GM11168 (cell line): ENCODE measurements around the gene PGLYRP1.

Experiments
- in situ Hi-C: fragments of 300-500 bp; cut with MboI; formaldehyde crosslinking; loops from one replicate; pipeline ENCODE4 v1.12.0; 2022; ENCODE audit warnings: low sequenced_read_pairs; ENCODE audit not compliant: unreplicated experiment

PGLYRP1 gene

DNA sequence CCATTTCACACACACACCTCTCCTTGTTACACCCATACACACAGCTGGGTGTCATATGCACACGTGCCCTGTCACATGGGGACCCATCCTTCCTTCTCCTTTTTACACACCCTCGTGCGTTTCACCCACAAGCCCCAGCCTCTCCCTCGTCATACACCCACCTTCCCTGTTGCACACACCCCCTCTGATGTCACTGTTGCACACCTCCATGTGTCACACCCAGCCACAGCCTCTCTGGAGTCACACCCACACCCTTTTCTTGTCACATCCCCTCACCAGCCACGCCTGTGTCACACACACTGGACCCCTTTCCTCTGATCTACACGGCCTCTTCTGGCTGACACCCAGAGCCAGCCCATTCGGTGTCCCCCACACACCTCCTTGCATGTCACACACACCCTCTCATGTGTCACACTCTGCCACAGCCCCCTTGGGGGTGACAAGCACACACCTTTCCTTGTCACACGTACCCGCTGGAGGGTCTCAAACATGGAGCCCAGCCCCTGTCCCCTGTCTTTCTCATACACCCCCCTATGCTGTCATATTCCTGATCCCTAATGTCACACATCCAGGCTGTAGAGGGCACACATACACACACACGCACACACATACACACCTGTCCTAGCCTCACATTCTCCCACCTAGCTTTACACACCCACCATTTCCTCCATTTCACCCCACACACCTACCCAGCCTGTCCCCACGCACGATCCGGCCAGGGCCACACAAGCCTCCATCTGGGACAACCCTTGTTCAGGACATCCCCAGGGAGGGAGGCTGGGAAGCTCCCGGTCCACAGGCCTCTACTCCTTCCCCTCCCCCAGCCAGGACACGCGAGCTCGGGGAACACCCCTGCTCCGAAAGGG, 50.5 kb downstream of the PGLYRP1 start:
- in situ Hi-C loops: no loop called here

GRCh38 chr19:45971260-45971902, 51.5 kb downstream of the PGLYRP1 start:
- in situ Hi-C loops: no loop called here

- in situ Hi-C loops: loop anchor here (5.0 kb wide), 1 partner anchor 47 kb away; no protein-coding TSS in a partner anchor
These were observed 53.2 kb downstream of the PGLYRP1 start for GRCh38 chr19:45969676-45970075.
